Ovary (tissue), 3 donors: ENCODE measurements around the gene DDX4.

Experiments
- POLR2A ChIP-seq: fragments of 450-650 bp; IDR thresholded peaks from one replicate; pipeline ENCODE4 v1.6.1; 2017; ENCODE audit warnings: antibody characterized with exemption, mild to moderate bottlenecking, moderate library complexity
- TF ChIP-seq, protein P1 (sequence below), 3 donors: fragments of 450-650 bp in 2 of 3; fragments of 200-600 bp in 1 of 3; IDR thresholded peaks; one replicate each; pipeline versions ENCODE4 v1.5.1 to v1.8.0; 2016 to 2022; ENCODE audit warnings: antibody characterized with exemption in 3 of 3, mild to moderate bottlenecking in 1 of 3
- donor health status: DM: no; HTN: no; CAD: no.

DNA sequence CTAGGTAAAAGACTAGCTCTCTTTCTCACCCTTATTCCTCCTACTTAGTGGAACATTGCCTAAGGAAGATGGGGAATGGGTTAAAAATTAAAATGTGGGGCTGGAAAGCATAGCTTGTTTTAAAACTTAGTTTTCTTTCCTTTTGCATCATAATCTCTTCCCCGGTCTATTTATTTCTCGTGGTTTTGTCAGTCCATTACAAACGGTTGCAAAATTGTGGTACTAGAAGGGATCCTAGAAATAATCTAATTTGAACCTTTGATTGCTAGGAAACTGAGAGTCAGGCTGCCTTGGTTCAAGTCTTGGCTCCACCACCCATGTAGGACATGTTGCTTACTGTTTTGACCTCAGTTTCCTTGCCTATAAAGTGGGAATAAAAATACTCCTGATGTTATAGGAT is 114.6 kb downstream of the DDX4 start:
- TF ChIP-seq, protein P1, sequence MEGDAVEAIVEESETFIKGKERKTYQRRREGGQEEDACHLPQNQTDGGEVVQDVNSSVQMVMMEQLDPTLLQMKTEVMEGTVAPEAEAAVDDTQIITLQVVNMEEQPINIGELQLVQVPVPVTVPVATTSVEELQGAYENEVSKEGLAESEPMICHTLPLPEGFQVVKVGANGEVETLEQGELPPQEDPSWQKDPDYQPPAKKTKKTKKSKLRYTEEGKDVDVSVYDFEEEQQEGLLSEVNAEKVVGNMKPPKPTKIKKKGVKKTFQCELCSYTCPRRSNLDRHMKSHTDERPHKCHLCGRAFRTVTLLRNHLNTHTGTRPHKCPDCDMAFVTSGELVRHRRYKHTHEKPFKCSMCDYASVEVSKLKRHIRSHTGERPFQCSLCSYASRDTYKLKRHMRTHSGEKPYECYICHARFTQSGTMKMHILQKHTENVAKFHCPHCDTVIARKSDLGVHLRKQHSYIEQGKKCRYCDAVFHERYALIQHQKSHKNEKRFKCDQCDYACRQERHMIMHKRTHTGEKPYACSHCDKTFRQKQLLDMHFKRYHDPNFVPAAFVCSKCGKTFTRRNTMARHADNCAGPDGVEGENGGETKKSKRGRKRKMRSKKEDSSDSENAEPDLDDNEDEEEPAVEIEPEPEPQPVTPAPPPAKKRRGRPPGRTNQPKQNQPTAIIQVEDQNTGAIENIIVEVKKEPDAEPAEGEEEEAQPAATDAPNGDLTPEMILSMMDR (IDR thresholded peaks at IDR 0.05), result no peak
- no peak for TF ChIP-seq POLR2A
